GM23338 (cell line): ENCODE measurements around the gene GFRA4. TPM values are rescaled to one million over a fixed set of nuclear protein-coding genes. Genes with fewer than 3 reads are reported as not detected.

Source experiments
- ATAC-seq: fragments of 200-7000 bp; cut with Tn5 transposase; 3 replicates; pipeline ENCODE4 v1.9.1; 2020
- DNase-seq: peaks from one replicate; pipeline ENCODE4 v3.0.0-alpha.2; 2015; ENCODE audit warnings: low spot score
- H2AFZ ChIP-seq: fragments of 200-600 bp; sonication (generic); 2 replicates; pipeline ENCODE4 v1.8.0; 2016; ENCODE audit warnings: antibody characterized with exemption, mild to moderate bottlenecking, moderate library complexity
- H3F3A ChIP-seq: fragments of 200-600 bp; sonication (generic); replicated peaks from 2 replicates; pipeline ENCODE4 v1.8.0; 2017; ENCODE audit warnings: antibody characterized with exemption, mixed run types, low read depth
- H3K27ac ChIP-seq: fragments of 200-600 bp; sonication (generic); 2 replicates; pipeline ENCODE4 v1.6.1; 2016; ENCODE audit warnings: low read depth
- H3K27me3 ChIP-seq: fragments of 200-600 bp; sonication (generic); 2 replicates; pipeline ENCODE4 v1.8.0; 2016; ENCODE audit warnings: mild to moderate bottlenecking, mixed run types, moderate library complexity; ENCODE audit not compliant: insufficient read depth
- H3K36me3 ChIP-seq: fragments of 200-600 bp; sonication (generic); 2 replicates; pipeline ENCODE4 v1.8.0; 2016; ENCODE audit warnings: mild to moderate bottlenecking; ENCODE audit not compliant: insufficient read depth
- H3K4me1 ChIP-seq: fragments of 200-600 bp; sonication (generic); 2 replicates; pipeline ENCODE4 v1.8.0; 2016; ENCODE audit warnings: mild to moderate bottlenecking, moderate library complexity; ENCODE audit not compliant: insufficient read depth
- H3K4me2 ChIP-seq: fragments of 200-600 bp; sonication (generic); 2 replicates; pipeline ENCODE4 v1.7.1; 2017; ENCODE audit warnings: mixed run types
- H3K4me3 ChIP-seq: fragments of 200-600 bp; sonication (generic); 2 replicates; pipeline ENCODE4 v1.6.1; 2016; ENCODE audit warnings: mixed run types
- H3K79me2 ChIP-seq: fragments of 200-600 bp; sonication (generic); replicated peaks from 2 replicates; pipeline ENCODE4 v1.8.0; 2017; ENCODE audit warnings: mild to moderate bottlenecking; ENCODE audit not compliant: insufficient read depth
- H3K9me2 ChIP-seq: fragments of 200-600 bp; sonication (generic); 2 replicates; pipeline ENCODE4 v1.8.0; 2017; ENCODE audit not compliant: insufficient read depth
- H4K20me1 ChIP-seq: fragments of 200-600 bp; sonication (generic); replicated peaks from 2 replicates; pipeline ENCODE4 v1.8.0; 2017; ENCODE audit warnings: mild to moderate bottlenecking; ENCODE audit not compliant: insufficient read depth
- H3K27ac Mint-ChIP-seq: 2 replicates; pipeline ENCODE4 v1.8.0; 2020; ENCODE audit warnings: inconsistent platforms, mild to moderate bottlenecking, moderate library complexity, mixed read lengths
- H3K27me3 Mint-ChIP-seq: 3 replicates; pipeline ENCODE4 v1.8.0; 2022; ENCODE audit warnings: low read depth, mild to moderate bottlenecking, moderate library complexity, mixed read lengths, inconsistent platforms; ENCODE audit not compliant: insufficient read depth, poor library complexity
- H3K36me3 Mint-ChIP-seq: 3 replicates; pipeline ENCODE4 v1.8.0; 2021; ENCODE audit warnings: low read depth, mild to moderate bottlenecking, inconsistent platforms, moderate library complexity, mixed read lengths
- H3K4me1 Mint-ChIP-seq: 3 replicates; pipeline ENCODE4 v1.8.0; 2020; ENCODE audit warnings: mild to moderate bottlenecking, inconsistent platforms, mixed read lengths
- H3K4me3 Mint-ChIP-seq: 3 replicates; pipeline ENCODE4 v1.8.0; 2021; ENCODE audit warnings: moderate library complexity, mild to moderate bottlenecking, inconsistent platforms, mixed read lengths
- H3K9me3 Mint-ChIP-seq: 3 replicates; pipeline ENCODE4 v1.8.0; 2020; ENCODE audit warnings: moderate library complexity, mild to moderate bottlenecking, inconsistent platforms, mixed read lengths
- EZH2 ChIP-seq: fragments of 200-600 bp; sonication (generic); IDR thresholded peaks from one replicate; pipeline ENCODE4 v1.8.0; 2017; ENCODE audit warnings: antibody characterized with exemption, mild to moderate bottlenecking, low read depth; ENCODE audit not compliant: unreplicated experiment
- EZH2phosphoT487 ChIP-seq: fragments of 200-600 bp; sonication (generic); IDR thresholded peaks from one replicate; pipeline ENCODE4 v1.8.1; 2018; ENCODE audit warnings: antibody characterized with exemption; ENCODE audit not compliant: unreplicated experiment
- JUNB ChIP-seq: IDR thresholded peaks from one replicate; pipeline ENCODE4 v1.6.1; 2016; ENCODE audit warnings: antibody characterized with exemption; ENCODE audit not compliant: unreplicated experiment
- NANOG ChIP-seq: IDR thresholded peaks from 2 replicates; pipeline ENCODE4 v1.6.1; 2016; ENCODE audit warnings: antibody characterized with exemption, borderline replicate concordance
- STAT1 ChIP-seq: IDR thresholded peaks from one replicate; pipeline ENCODE4 v1.6.1; 2016; ENCODE audit warnings: antibody characterized with exemption; ENCODE audit not compliant: unreplicated experiment
- ZNF114 ChIP-seq: fragments of 250-450 bp; sonication (Bioruptor Pico); IDR thresholded peaks from 2 replicates; pipeline ENCODE4 v1.5.0; 2020; ENCODE audit warnings: mild to moderate bottlenecking, moderate library complexity
- ZNF331 ChIP-seq: fragments of 250-450 bp; sonication (Bioruptor Pico); IDR thresholded peaks from 2 replicates; pipeline ENCODE4 v1.5.0; 2020; ENCODE audit warnings: low read depth, mild to moderate bottlenecking, moderate library complexity
- polyA plus RNA-seq: library from polyadenylated mRNA; unstranded; fragments of >200 nt; fragmentation: Nextera tagmentation; extraction: Ambion mirVana; gene quantifications from 2 replicates; pipeline ENCODE4 v1.2.1, GENCODE V29; 2016
- total RNA-seq: library from RNA; depleted of rRNA; stranded (reverse); fragments of >200 nt; shearing (Covaris generic); gene quantifications from 2 replicates; pipeline ENCODE4 v1.2.3, GENCODE V29; 2014
- TF ChIP-seq, protein P1 (sequence below): IDR thresholded peaks from 2 replicates; pipeline ENCODE4 v1.6.1; 2016; ENCODE audit warnings: antibody characterized with exemption
- TF ChIP-seq, protein P2 (sequence below), 2 experiments: fragments of 200-600 bp in 1 of 2; sonication (generic) in 1 of 2; conservative IDR thresholded peaks; 2 replicates each; pipeline versions ENCODE4 v1.5.1 to v1.6.1; 2016 to 2017; ENCODE audit warnings: antibody characterized with exemption in 2 of 2, low read depth in 2 of 2, mild to moderate bottlenecking in 2 of 2, moderate library complexity in 1 of 2
- TF ChIP-seq, protein P3 (sequence below): fragments of 250-450 bp; sonication (Bioruptor Pico); IDR thresholded peaks from 2 replicates; pipeline ENCODE4 v1.5.0; 2020; ENCODE audit warnings: mild to moderate bottlenecking, moderate library complexity

The GFRA4 gene
- total and polyA plus RNA-seq, 2 experiments from 2014 or later = not detected

DNA sequence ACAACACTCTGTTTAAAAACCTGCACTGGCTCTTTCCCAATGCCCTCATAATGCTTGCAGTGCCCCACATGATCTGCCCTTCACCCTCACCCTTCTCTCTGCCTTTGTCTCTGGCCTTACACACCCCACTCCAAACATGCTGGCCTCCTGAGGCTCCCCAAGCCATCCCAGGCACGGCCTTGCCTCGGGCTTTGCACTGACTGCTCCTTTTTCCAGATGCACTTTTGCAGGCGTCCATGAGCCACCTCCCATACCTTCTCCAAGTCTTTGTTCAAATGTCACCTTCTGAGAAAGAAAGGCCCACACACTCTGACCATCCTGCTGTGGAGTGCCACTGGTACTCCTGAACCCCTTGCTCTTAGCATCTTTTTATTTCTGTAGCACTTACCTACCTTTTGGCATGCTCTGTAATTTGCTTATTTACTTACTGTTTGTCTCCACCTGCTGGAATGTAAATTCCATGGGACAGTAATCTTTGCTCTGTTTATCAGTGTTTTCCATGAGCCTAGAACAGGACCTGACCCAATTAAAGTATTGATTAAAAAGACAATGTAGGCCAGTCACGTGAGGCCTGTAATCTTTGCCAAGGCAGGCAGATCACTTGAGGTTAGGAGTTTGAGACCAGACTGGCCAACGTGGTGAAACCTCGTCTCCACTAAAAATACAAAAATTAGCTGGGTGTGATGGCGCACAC is 30.7 kb downstream of the GFRA4 start:
- H3K4me2 ChIP-seq = no peak overlapping the region
- H3K9me2 ChIP-seq = peaks cover 5% of the 10 kb centered on the region; the same call in 1 of the 2 replicates
- no peaks in the 10 kb centered on the region for H3K79me2 ChIP-seq
- DNase-seq = no peak
- Mint-ChIP-seq H3K9me3 (no peaks in the 10 kb centered on the region), H3K4me1 (peaks cover 21% of the 10 kb centered on the region), H3K27me3 (no peaks in the 10 kb centered on the region), H3K36me3 (peaks cover 4% of the 10 kb centered on the region; the same call in 1 of the 3 replicates), H3K4me3 (no peak overlapping the region), H3K27ac (no peak overlapping the region)
- no peak for TF ChIP-seq STAT1
- TF ChIP-seq, protein P1, sequence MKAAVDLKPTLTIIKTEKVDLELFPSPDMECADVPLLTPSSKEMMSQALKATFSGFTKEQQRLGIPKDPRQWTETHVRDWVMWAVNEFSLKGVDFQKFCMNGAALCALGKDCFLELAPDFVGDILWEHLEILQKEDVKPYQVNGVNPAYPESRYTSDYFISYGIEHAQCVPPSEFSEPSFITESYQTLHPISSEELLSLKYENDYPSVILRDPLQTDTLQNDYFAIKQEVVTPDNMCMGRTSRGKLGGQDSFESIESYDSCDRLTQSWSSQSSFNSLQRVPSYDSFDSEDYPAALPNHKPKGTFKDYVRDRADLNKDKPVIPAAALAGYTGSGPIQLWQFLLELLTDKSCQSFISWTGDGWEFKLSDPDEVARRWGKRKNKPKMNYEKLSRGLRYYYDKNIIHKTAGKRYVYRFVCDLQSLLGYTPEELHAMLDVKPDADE = no peak
- no peak for TF ChIP-seq EZH2
- TF ChIP-seq JUNB = no peak
- TF ChIP-seq, protein P2, sequence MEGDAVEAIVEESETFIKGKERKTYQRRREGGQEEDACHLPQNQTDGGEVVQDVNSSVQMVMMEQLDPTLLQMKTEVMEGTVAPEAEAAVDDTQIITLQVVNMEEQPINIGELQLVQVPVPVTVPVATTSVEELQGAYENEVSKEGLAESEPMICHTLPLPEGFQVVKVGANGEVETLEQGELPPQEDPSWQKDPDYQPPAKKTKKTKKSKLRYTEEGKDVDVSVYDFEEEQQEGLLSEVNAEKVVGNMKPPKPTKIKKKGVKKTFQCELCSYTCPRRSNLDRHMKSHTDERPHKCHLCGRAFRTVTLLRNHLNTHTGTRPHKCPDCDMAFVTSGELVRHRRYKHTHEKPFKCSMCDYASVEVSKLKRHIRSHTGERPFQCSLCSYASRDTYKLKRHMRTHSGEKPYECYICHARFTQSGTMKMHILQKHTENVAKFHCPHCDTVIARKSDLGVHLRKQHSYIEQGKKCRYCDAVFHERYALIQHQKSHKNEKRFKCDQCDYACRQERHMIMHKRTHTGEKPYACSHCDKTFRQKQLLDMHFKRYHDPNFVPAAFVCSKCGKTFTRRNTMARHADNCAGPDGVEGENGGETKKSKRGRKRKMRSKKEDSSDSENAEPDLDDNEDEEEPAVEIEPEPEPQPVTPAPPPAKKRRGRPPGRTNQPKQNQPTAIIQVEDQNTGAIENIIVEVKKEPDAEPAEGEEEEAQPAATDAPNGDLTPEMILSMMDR (conservative IDR thresholded peaks at IDR 0.05; ENCODE audit: low read depth in 2 of 2) = peak; percentile 37 to 40; a peak in 3 of 4 replicates
- no peaks in the 10 kb centered on the region; the same call in 1 of the 2 replicates for H4K20me1 ChIP-seq
- H3K27ac ChIP-seq = no peak overlapping the region
- ATAC-seq = no peak; the same call in 2 of the 3 replicates
- no peaks in the 10 kb centered on the region for H3K27me3 ChIP-seq
- no peak overlapping the region for H2AFZ ChIP-seq
- no peak overlapping the region for H3K4me3 ChIP-seq
- H3K36me3 ChIP-seq = no peaks in the 10 kb centered on the region
- H3K4me1 ChIP-seq = peaks cover 13% of the 10 kb centered on the region
- H3F3A ChIP-seq = no peaks in the 10 kb centered on the region

DNA sequence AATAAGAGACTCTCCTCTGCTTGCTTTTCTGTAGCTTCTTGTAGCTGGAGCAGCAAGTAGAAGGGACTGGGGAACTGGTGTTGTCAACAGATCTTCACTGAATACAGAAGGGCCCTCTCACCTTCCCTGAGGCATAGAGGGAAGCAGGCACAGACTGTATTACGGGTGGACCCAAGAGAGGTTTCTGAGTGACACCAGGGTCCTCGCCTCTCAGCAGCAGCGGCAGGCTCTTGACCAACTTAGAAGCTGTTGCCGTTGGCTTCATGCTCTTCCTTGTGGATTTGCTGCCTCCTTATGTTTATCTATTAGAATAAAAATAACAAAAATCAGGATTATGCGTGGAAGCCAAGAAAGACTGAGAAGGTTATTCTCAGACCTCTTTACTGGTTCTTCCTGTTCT is 31.7 kb downstream of the GFRA4 start:
- H3K4me1 ChIP-seq = peaks cover 13% of the 10 kb centered on the region
- Mint-ChIP-seq H3K27ac (no peak overlapping the region), H3K36me3 (peaks cover 4% of the 10 kb centered on the region; the same call in 2 of the 3 replicates), H3K9me3 (no peaks in the 10 kb centered on the region), H3K4me1 (peaks cover 21% of the 10 kb centered on the region), H3K27me3 (no peaks in the 10 kb centered on the region), H3K4me3 (no peak overlapping the region)
- H2AFZ ChIP-seq = no peak overlapping the region
- no peak for ATAC-seq
- no peak overlapping the region for H3K27ac ChIP-seq
- no peaks in the 10 kb centered on the region for H3F3A ChIP-seq
- no peaks in the 10 kb centered on the region; the same call in 1 of the 2 replicates for H4K20me1 ChIP-seq
- no peaks in the 10 kb centered on the region for H3K36me3 ChIP-seq
- H3K79me2 ChIP-seq = no peaks in the 10 kb centered on the region
- H3K27me3 ChIP-seq = no peaks in the 10 kb centered on the region
- no peak overlapping the region for H3K4me2 ChIP-seq
- peaks cover 5% of the 10 kb centered on the region; the same call in 1 of the 2 replicates for H3K9me2 ChIP-seq
- H3K4me3 ChIP-seq = no peak overlapping the region
- no peak for DNase-seq
- no peak for TF ChIP-seq STAT1
- TF ChIP-seq JUNB = no peak
- no peak for TF ChIP-seq ZNF331
- TF ChIP-seq, protein P1 = no peak
- TF ChIP-seq, protein P3, sequence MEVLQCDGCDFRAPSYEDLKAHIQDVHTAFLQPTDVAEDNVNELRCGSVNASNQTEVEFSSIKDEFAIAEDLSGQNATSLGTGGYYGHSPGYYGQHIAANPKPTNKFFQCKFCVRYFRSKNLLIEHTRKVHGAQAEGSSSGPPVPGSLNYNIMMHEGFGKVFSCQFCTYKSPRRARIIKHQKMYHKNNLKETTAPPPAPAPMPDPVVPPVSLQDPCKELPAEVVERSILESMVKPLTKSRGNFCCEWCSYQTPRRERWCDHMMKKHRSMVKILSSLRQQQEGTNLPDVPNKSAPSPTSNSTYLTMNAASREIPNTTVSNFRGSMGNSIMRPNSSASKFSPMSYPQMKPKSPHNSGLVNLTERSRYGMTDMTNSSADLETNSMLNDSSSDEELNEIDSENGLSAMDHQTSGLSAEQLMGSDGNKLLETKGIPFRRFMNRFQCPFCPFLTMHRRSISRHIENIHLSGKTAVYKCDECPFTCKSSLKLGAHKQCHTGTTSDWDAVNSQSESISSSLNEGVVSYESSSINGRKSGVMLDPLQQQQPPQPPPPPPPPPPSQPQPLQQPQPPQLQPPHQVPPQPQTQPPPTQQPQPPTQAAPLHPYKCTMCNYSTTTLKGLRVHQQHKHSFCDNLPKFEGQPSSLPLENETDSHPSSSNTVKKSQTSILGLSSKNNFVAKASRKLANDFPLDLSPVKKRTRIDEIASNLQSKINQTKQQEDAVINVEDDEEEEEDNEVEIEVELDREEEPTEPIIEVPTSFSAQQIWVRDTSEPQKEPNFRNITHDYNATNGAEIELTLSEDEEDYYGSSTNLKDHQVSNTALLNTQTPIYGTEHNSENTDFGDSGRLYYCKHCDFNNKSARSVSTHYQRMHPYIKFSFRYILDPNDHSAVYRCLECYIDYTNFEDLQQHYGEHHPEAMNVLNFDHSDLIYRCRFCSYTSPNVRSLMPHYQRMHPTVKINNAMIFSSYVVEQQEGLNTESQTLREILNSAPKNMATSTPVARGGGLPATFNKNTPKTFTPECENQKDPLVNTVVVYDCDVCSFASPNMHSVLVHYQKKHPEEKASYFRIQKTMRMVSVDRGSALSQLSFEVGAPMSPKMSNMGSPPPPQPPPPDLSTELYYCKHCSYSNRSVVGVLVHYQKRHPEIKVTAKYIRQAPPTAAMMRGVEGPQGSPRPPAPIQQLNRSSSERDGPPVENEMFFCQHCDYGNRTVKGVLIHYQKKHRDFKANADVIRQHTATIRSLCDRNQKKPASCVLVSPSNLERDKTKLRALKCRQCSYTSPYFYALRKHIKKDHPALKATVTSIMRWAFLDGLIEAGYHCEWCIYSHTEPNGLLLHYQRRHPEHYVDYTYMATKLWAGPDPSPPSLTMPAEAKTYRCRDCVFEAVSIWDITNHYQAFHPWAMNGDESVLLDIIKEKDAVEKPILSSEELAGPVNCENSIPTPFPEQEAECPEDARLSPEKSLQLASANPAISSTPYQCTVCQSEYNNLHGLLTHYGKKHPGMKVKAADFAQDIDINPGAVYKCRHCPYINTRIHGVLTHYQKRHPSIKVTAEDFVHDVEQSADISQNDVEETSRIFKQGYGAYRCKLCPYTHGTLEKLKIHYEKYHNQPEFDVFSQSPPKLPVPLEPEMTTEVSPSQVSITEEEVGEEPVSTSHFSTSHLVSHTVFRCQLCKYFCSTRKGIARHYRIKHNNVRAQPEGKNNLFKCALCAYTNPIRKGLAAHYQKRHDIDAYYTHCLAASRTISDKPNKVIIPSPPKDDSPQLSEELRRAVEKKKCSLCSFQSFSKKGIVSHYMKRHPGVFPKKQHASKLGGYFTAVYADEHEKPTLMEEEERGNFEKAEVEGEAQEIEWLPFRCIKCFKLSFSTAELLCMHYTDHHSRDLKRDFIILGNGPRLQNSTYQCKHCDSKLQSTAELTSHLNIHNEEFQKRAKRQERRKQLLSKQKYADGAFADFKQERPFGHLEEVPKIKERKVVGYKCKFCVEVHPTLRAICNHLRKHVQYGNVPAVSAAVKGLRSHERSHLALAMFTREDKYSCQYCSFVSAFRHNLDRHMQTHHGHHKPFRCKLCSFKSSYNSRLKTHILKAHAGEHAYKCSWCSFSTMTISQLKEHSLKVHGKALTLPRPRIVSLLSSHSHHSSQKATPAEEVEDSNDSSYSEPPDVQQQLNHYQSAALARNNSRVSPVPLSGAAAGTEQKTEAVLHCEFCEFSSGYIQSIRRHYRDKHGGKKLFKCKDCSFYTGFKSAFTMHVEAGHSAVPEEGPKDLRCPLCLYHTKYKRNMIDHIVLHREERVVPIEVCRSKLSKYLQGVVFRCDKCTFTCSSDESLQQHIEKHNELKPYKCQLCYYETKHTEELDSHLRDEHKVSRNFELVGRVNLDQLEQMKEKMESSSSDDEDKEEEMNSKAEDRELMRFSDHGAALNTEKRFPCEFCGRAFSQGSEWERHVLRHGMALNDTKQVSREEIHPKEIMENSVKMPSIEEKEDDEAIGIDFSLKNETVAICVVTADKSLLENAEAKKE (CRISPR knock-in tag) = no peak
- TF ChIP-seq ZNF114 (CRISPR knock-in tag) = no peak
- TF ChIP-seq NANOG = no peak
- no peak for TF ChIP-seq EZH2phosphoT487
